GM19193 (cell line): Measurements from ENCODE around the gene CDH12.

Source experiments
- POLR2A ChIP-seq: IDR thresholded peaks from 4 replicates; pipeline ENCODE4 v1.6.1; 2011; ENCODE audit not compliant: insufficient read depth, insufficient read length; ENCODE audit errors: extremely low read depth

Gene CDH12

GRCh38 chr5:22621084-22621483, 232.1 kb downstream of the CDH12 start:
- TF ChIP-seq POLR2A = no peak

GRCh38 chr5:22615964-22616363, 237.2 kb downstream of the CDH12 start:
- TF ChIP-seq POLR2A = no peak

GRCh38 chr5:22614486-22615094, 238.6 kb downstream of the CDH12 start:
- TF ChIP-seq POLR2A = no peak

- TF ChIP-seq POLR2A = no peak
Measured at GRCh38 chr5:22612928-22613327, 240.2 kb downstream of the CDH12 start.

- no peak for TF ChIP-seq POLR2A
Measured at GRCh38 chr5:22611327-22611726, 241.8 kb downstream of the CDH12 start.

- TF ChIP-seq POLR2A = no peak
Measured at GRCh38 chr5:22605473-22605872, 247.7 kb downstream of the CDH12 start.

- TF ChIP-seq POLR2A = no peak
Measured at GRCh38 chr5:22604711-22605110, 248.4 kb downstream of the CDH12 start.

GRCh38 chr5:22598796-22599195, 254.3 kb downstream of the CDH12 start:
- no peak for TF ChIP-seq POLR2A

GRCh38 chr5:22596404-22596970, 256.7 kb downstream of the CDH12 start:
- TF ChIP-seq POLR2A = no peak

GRCh38 chr5:22594491-22594890, 258.7 kb downstream of the CDH12 start:
- TF ChIP-seq POLR2A = no peak

GRCh38 chr5:22593592-22593991, 259.6 kb downstream of the CDH12 start:
- no peak for TF ChIP-seq POLR2A

GRCh38 chr5:22591461-22591860, 261.7 kb downstream of the CDH12 start:
- TF ChIP-seq POLR2A = no peak

GRCh38 chr5:22590677-22591268, 262.4 kb downstream of the CDH12 start:
- no peak for TF ChIP-seq POLR2A

GRCh38 chr5:22577711-22578110, 275.4 kb downstream of the CDH12 start:
- TF ChIP-seq POLR2A = no peak

- no peak for TF ChIP-seq POLR2A
Measured at GRCh38 chr5:22577006-22577405, 276.1 kb downstream of the CDH12 start.

GRCh38 chr5:22572941-22573340, 280.2 kb downstream of the CDH12 start:
- no peak for TF ChIP-seq POLR2A

- TF ChIP-seq POLR2A = no peak
Measured at GRCh38 chr5:22567983-22568382, 285.2 kb downstream of the CDH12 start.

- TF ChIP-seq POLR2A = no peak
Measured at GRCh38 chr5:22560147-22560546, 293.0 kb downstream of the CDH12 start.

GRCh38 chr5:22557251-22557650, 295.9 kb downstream of the CDH12 start:
- TF ChIP-seq POLR2A = no peak
